K562 (cell line): ENCODE results near the gene COL5A1. TPM values are rescaled to one million over a fixed set of nuclear protein-coding genes. Genes with fewer than 3 reads are reported as not detected.

Experiments used
- ATAC-seq: fragments of 200-7000 bp; cut with Tn5 transposase; 3 replicates; pipeline ENCODE4 v1.9.1; 2020; ENCODE audit warnings: moderate library complexity
- BruUV-seq: library from RNA; stranded (reverse); fragments of 400-500 nt; replicated peaks from 2 replicates; lab custom pipeline; 2021; lab: Mats Ljungman, UMichigan
- CTCF ChIA-PET: fragments of 300-600 bp; formaldehyde crosslinking; extraction: SDS; loops from one replicate; lab custom pipeline; 2021; ENCODE audit warnings: low intra/inter-chr PET ratio; lab: Yijun Ruan, JAX
- POLR2A ChIA-PET: fragments of 300-600, 350-650 bp; sonication (Branson Sonifier 250); formaldehyde crosslinking; extraction: SDS; loops from one replicate; lab custom pipeline; 2021; ENCODE audit warnings: antibody characterized with exemption, inconsistent platforms; lab: Yijun Ruan, JAX
- DNase-seq, 4 experiments: peaks; one replicate each; pipeline versions ENCODE4 v3.0.0 to v3.0.0-alpha.2; 2011 to 2018; ENCODE audit warnings: low spot score in 3 of 4, mixed read lengths in 3 of 4; ENCODE audit errors: extremely low read depth in 1 of 4
- FAIRE-seq: peaks from 2 replicates; lab custom pipeline; 2011; peaks lifted over from hg19 to GRCh38; lab: Jason Lieb, UNC
- H2AFZ ChIP-seq: 2 replicates; pipeline ENCODE4 v1.6.0; 2011; ENCODE audit warnings: low read depth, low read length, control low read depth, inconsistent platforms
- H3K27ac ChIP-seq: fragments of 200-600 bp; 3 replicates; pipeline ENCODE4 v1.8.0; 2011; ENCODE audit warnings: low read depth, mild to moderate bottlenecking, control low read depth, inconsistent platforms, low read length, moderate library complexity, mixed read lengths; ENCODE audit errors: extremely low read depth
- H3K27me3 ChIP-seq, 2 experiments: fragments of 300-600 bp in 1 of 2; 2 replicates in 1 of 2; 3 replicates in 1 of 2; pipeline versions ENCODE4 v1.6.0 to v1.8.0; 2011; ENCODE audit warnings: inconsistent platforms in 2 of 2, low read length in 2 of 2, mild to moderate bottlenecking in 1 of 2, mixed read lengths in 1 of 2, moderate library complexity in 1 of 2; ENCODE audit not compliant: control insufficient read depth in 2 of 2, insufficient read depth in 2 of 2
- H3K36me3 ChIP-seq: fragments of 300-600 bp; 3 replicates; pipeline ENCODE4 v1.8.0; 2011; ENCODE audit warnings: mild to moderate bottlenecking, low read length, inconsistent platforms; ENCODE audit not compliant: control insufficient read depth, insufficient read depth
- H3K4me1 ChIP-seq, 2 experiments: fragments of 200-600 bp in 1 of 2; replicated peaks in 1 of 2; 2 replicates in 1 of 2; 3 replicates in 1 of 2; pipeline versions ENCODE4 v1.5.1 to v1.8.0; 2011; ENCODE audit warnings: inconsistent platforms in 2 of 2, low read length in 2 of 2, mild to moderate bottlenecking in 1 of 2, mixed read lengths in 1 of 2, moderate library complexity in 1 of 2; ENCODE audit not compliant: control insufficient read depth in 2 of 2, insufficient read depth in 2 of 2
- H3K4me2 ChIP-seq: 2 replicates; pipeline ENCODE4 v1.6.1; 2011; ENCODE audit warnings: low read length, control low read depth, inconsistent platforms, mixed read lengths; ENCODE audit not compliant: insufficient read depth
- H3K4me3 ChIP-seq: fragments of 200-600 bp; sonication (generic), shearing (Covaris generic); 2 replicates; pipeline ENCODE4 v1.5.1; 2016; ENCODE audit warnings: control low read depth, inconsistent platforms
- H3K79me2 ChIP-seq: fragments of 200-600 bp; 3 replicates; pipeline ENCODE4 v1.8.0; 2011; ENCODE audit warnings: low read length, inconsistent platforms; ENCODE audit not compliant: control insufficient read depth, insufficient read depth
- H3K9ac ChIP-seq, 2 experiments: 2 replicates each; pipeline versions ENCODE4 v1.6.0 to v1.6.1; 2011; ENCODE audit warnings: low read depth in 2 of 2, low read length in 2 of 2, control low read depth in 1 of 2, inconsistent platforms in 1 of 2, mild to moderate bottlenecking in 1 of 2, mixed read lengths in 1 of 2; ENCODE audit not compliant: insufficient read depth in 1 of 2
- H3K9me1 ChIP-seq: one replicate; pipeline ENCODE4 v1.6.0; 2011; ENCODE audit warnings: inconsistent platforms, mild to moderate bottlenecking, low read length, moderate library complexity; ENCODE audit not compliant: control insufficient read depth, insufficient read depth
- H3K9me3 ChIP-seq: replicated peaks from 2 replicates; pipeline ENCODE4 v1.5.1; 2011; ENCODE audit warnings: low read depth, low read length, inconsistent platforms; ENCODE audit not compliant: control insufficient read depth, insufficient read depth
- H4K20me1 ChIP-seq: replicated peaks from 2 replicates; pipeline ENCODE4 v1.6.1; 2011; ENCODE audit warnings: low read length, inconsistent platforms, mixed read lengths; ENCODE audit not compliant: control insufficient read depth, insufficient read depth
- EGR1 ChIP-seq: fragments of 450-650 bp; conservative IDR thresholded peaks from 2 replicates; pipeline ENCODE4 v1.6.1; 2017; ENCODE audit warnings: mild to moderate bottlenecking
- NCOA1 ChIP-seq: fragments of 450-650 bp; IDR thresholded peaks from 2 replicates; pipeline ENCODE4 v1.6.1; 2016; ENCODE audit warnings: low read depth
- SP1 ChIP-seq: sonication (generic); formaldehyde crosslinking; IDR thresholded peaks from 2 replicates; pipeline ENCODE4 v1.8.1; 2022; ENCODE audit warnings: mild to moderate bottlenecking, missing genetic modification reagents
- TFAP4 ChIP-seq: sonication (generic); formaldehyde crosslinking; IDR thresholded peaks from 2 replicates; pipeline ENCODE4 v1.8.0; 2022; ENCODE audit warnings: missing genetic modification reagents, mild to moderate bottlenecking, moderate library complexity, borderline replicate concordance
- whole genome bisulfite sequencing: fragments of 100-300 bp; shearing (Covaris generic); methylation state at CpG from one replicate; pipeline ENCODE4 v1.1.6; 2016; ENCODE audit warnings: low coverage, mixed read lengths; ENCODE audit not compliant: insufficient coverage; ENCODE audit errors: missing lambda C conversion rate; 5-methylcytosine and 5-hydroxymethylcytosine counted together
- in situ Hi-C: fragments of 300-500 bp; cut with MboI; formaldehyde crosslinking; loops from 4 replicates; pipeline ENCODE4 v1.15.0; 2018; ENCODE audit warnings: inconsistent platforms, mixed read lengths
- intact Hi-C: fragments of 100-400 bp; cut with micrococcal nuclease; formaldehyde crosslinking; loops from 2 replicates; pipeline ENCODE4 v1.14.2; 2022
- polyA plus RNA-seq, 8 experiments: library from polyadenylated mRNA; depleted of rRNA in 4 of 8; stranded (reverse) in 5 of 8; unstranded in 3 of 8; fragments of >200 nt; fragmentation: Nextera tagmentation in 2 of 8; fragmentation: Illumina TruSeq in 1 of 8; extraction: Ambion mirVana in 2 of 8; extraction: Trizol in 1 of 8; gene quantifications; 2 replicates each; pipeline versions ENCODE4 v1.2.1 to v1.2.3, GENCODE V29; 2011 to 2014; ENCODE audit warnings: inconsistent platforms in 1 of 8, missing spikeins in 1 of 8
- total RNA-seq, 7 experiments: library from RNA; depleted of rRNA in 6 of 7; stranded (reverse); fragments of >200 nt in 6 of 7; fragmentation: Illumina TruSeq in 2 of 7; extraction: Trizol in 2 of 7; gene quantifications; 2 replicates each; pipeline versions ENCODE4 v1.2.1 to v1.2.3, GENCODE V29; 2011 to 2021; ENCODE audit warnings: low replicate concordance in 1 of 7
- TF ChIP-seq, protein P1 (sequence below), 2 experiments: fragments of 450-650 bp in 1 of 2; IDR thresholded peaks; 2 replicates each; pipeline ENCODE4 v1.6.1; 2011 to 2017; ENCODE audit warnings: low read depth in 2 of 2, antibody characterized with exemption in 1 of 2, borderline replicate concordance in 1 of 2, low read length in 1 of 2, mild to moderate bottlenecking in 1 of 2, mixed read lengths in 1 of 2; ENCODE audit not compliant: control insufficient read depth in 1 of 2

Gene COL5A1
- total and polyA plus RNA-seq, 9 of the 15 experiments (the other 6 are each of a cell fraction or from before 2014, with no cell fraction given) = under 0.01 to 0.13 (median 0.04) TPM; not detected in 6

- H3K4me3 ChIP-seq = no peak overlapping the region
- intact Hi-C loops = no loop called here
- no TSS peak for BruUV-seq
- DNase-seq (no peak), FAIRE-seq (no peak), ATAC-seq (no peak)
- POLR2A ChIA-PET = no interaction called here
- no peak overlapping the region for H2AFZ ChIP-seq
- no peaks in the 10 kb centered on the region for H3K79me2 ChIP-seq
- no peaks in the 10 kb centered on the region for H4K20me1 ChIP-seq
- no peaks in the 10 kb centered on the region; the same call in 1 of the 2 replicates for H3K9me3 ChIP-seq
- peaks cover 8 to 31% of the 10 kb centered on the region in 2 experiments; a peak in 3 of 5 replicates for H3K27me3 ChIP-seq
- no peak overlapping the region for H3K27ac ChIP-seq
- no peaks in the 10 kb centered on the region for H3K4me1 ChIP-seq
- TF ChIP-seq EGR1 = peak; percentile 46
- no peak for TF ChIP-seq NCOA1
- TF ChIP-seq, protein P1, sequence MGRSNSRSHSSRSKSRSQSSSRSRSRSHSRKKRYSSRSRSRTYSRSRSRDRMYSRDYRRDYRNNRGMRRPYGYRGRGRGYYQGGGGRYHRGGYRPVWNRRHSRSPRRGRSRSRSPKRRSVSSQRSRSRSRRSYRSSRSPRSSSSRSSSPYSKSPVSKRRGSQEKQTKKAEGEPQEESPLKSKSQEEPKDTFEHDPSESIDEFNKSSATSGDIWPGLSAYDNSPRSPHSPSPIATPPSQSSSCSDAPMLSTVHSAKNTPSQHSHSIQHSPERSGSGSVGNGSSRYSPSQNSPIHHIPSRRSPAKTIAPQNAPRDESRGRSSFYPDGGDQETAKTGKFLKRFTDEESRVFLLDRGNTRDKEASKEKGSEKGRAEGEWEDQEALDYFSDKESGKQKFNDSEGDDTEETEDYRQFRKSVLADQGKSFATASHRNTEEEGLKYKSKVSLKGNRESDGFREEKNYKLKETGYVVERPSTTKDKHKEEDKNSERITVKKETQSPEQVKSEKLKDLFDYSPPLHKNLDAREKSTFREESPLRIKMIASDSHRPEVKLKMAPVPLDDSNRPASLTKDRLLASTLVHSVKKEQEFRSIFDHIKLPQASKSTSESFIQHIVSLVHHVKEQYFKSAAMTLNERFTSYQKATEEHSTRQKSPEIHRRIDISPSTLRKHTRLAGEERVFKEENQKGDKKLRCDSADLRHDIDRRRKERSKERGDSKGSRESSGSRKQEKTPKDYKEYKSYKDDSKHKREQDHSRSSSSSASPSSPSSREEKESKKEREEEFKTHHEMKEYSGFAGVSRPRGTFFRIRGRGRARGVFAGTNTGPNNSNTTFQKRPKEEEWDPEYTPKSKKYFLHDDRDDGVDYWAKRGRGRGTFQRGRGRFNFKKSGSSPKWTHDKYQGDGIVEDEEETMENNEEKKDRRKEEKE (IDR thresholded peaks at IDR 0.05; ENCODE audit: borderline replicate concordance in 1 of 2, control insufficient read depth in 1 of 2, low read depth in 2 of 2, low read length in 1 of 2) = no peak
- TF ChIP-seq SP1 (CRISPR knock-in tag) = no peak
- no peak for TF ChIP-seq TFAP4 (CRISPR knock-in tag)
- WGBS = 5% methylated on average over 7 of the region's 8 CpGs
- H3K9me1 ChIP-seq = no peaks in the 10 kb centered on the region
- no peak overlapping the region for H3K4me2 ChIP-seq
- H3K36me3 ChIP-seq = no peaks in the 10 kb centered on the region
- CTCF ChIA-PET = no interaction called here
- in situ Hi-C loops = no loop called here
- H3K9ac ChIP-seq = no peak overlapping the region
Measured at GRCh38 chr9:134759913-134760312, 118.3 kb downstream of the COL5A1 start.
